ENCODE measurements around the gene SNX8.

SNX8 gene

GRCh38 chr7:2264158-2264557 is 50.1 kb downstream of the SNX8 start:
- DNase-seq (ENCODE audit: low read depth in 2 of 2): no peak

- DNase-seq (ENCODE audit: low read depth in 2 of 2): no peak
Measured at GRCh38 chr7:2263176-2263575, 51.1 kb downstream of the SNX8 start.

- DNase-seq (ENCODE audit: low read depth in 2 of 2): no peak
Measured at GRCh38 chr7:2261611-2262010, 52.6 kb downstream of the SNX8 start.

GRCh38 chr7:2260820-2261219 is 53.4 kb downstream of the SNX8 start:
- DNase-seq (ENCODE audit: low read depth in 2 of 2): no peak

GRCh38 chr7:2259480-2259879 is 54.8 kb downstream of the SNX8 start:
- DNase-seq (ENCODE audit: low read depth in 2 of 2): no peak

GRCh38 chr7:2258661-2259365 is 55.4 kb downstream of the SNX8 start:
- DNase-seq (ENCODE audit: low read depth in 2 of 2): no peak

GRCh38 chr7:2257651-2258050 is 56.6 kb downstream of the SNX8 start:
- DNase-seq (ENCODE audit: low read depth in 2 of 2): no peak

- DNase-seq (ENCODE audit: low read depth in 2 of 2): no peak
Measured at GRCh38 chr7:2257046-2257551, 57.1 kb downstream of the SNX8 start.

GRCh38 chr7:2256306-2257045 is 57.8 kb downstream of the SNX8 start:
- DNase-seq (ENCODE audit: low read depth in 2 of 2): no peak

GRCh38 chr7:2255145-2256139 is 58.8 kb downstream of the SNX8 start:
- no peak for DNase-seq (ENCODE audit: low read depth in 2 of 2)

- DNase-seq (ENCODE audit: low read depth in 2 of 2): no peak
Measured at GRCh38 chr7:2254429-2255144, 59.7 kb downstream of the SNX8 start.

GRCh38 chr7:2253525-2254244 is 60.6 kb downstream of the SNX8 start:
- DNase-seq (ENCODE audit: low read depth in 2 of 2): no peak

- DNase-seq (ENCODE audit: low read depth in 2 of 2): no peak
Measured at GRCh38 chr7:2253021-2253420, 61.2 kb downstream of the SNX8 start.

GRCh38 chr7:2251841-2252771 is 62.1 kb downstream of the SNX8 start:
- no peak for DNase-seq (ENCODE audit: low read depth in 2 of 2)

- no peak for DNase-seq (ENCODE audit: low read depth in 2 of 2)
Measured at GRCh38 chr7:2251381-2251780, 62.9 kb downstream of the SNX8 start.

GRCh38 chr7:2249744-2250323 is 64.4 kb downstream of the SNX8 start:
- DNase-seq (ENCODE audit: low read depth in 2 of 2): no peak

- DNase-seq (ENCODE audit: low read depth in 2 of 2): no peak
Measured at GRCh38 chr7:2248984-2249694, 65.1 kb downstream of the SNX8 start.
